Kidney epithelial cell (primary cell): ENCODE results near the gene KCNS3. TPM values are rescaled to one million over a fixed set of nuclear protein-coding genes. Genes with fewer than 3 reads are reported as not detected.

Source experiments
- DNase-seq: peaks from one replicate; pipeline ENCODE4 v3.0.0-alpha.2; 2010; ENCODE audit warnings: low read depth
- H3K27me3 ChIP-seq: 2 replicates; pipeline ENCODE4 v1.6.0; 2011; ENCODE audit warnings: low read length; ENCODE audit not compliant: control insufficient read depth, insufficient read depth
- H3K36me3 ChIP-seq: 2 replicates; pipeline ENCODE4 v1.5.1; 2011; ENCODE audit warnings: low read length; ENCODE audit not compliant: control insufficient read depth, insufficient read depth
- H3K4me3 ChIP-seq: 2 replicates; pipeline ENCODE4 v1.5.1; 2011; ENCODE audit warnings: low read depth, mild to moderate bottlenecking, control low read depth, low read length
- total RNA-seq: library from RNA; depleted of rRNA; stranded (reverse); fragments of >200 nt; gene quantifications from 2 replicates; pipeline ENCODE4 v1.2.3, GENCODE V29; 2015
- TF ChIP-seq, protein P1 (sequence below): IDR thresholded peaks from 2 replicates; pipeline ENCODE4 v1.5.1; 2011; ENCODE audit warnings: mild to moderate bottlenecking, moderate library complexity, low read length, control low read depth, inconsistent platforms; ENCODE audit not compliant: insufficient read depth, poor library complexity, severe bottlenecking

The KCNS3 gene
- total RNA-seq, 1 donor from 2014 or later = 8.9 TPM

DNA sequence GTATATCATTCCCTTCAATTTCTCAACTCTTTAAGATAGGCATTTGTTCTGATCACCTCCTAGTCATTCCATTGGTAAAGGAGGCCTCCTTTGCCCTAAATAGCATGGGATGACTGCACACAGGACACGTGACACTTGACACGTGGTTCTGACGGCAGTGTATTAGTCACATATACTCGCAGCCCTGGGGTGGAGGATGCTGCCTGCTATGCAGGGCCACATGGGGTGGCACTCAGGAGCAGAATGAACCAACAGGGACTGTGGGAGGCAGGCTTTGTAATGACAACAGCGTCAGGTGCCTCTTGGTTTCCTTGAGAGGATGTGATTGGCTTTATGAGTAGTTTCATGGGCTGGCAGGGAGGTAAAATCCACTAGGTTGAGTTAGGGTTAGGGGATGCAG lies 9.3 kb upstream of the KCNS3 start:
- Histone ChIP-seq H3K27me3 (no peaks in the 10 kb centered on the region), H3K4me3 (no peak overlapping the region), H3K36me3 (no peaks in the 10 kb centered on the region)
- TF ChIP-seq, protein P1, sequence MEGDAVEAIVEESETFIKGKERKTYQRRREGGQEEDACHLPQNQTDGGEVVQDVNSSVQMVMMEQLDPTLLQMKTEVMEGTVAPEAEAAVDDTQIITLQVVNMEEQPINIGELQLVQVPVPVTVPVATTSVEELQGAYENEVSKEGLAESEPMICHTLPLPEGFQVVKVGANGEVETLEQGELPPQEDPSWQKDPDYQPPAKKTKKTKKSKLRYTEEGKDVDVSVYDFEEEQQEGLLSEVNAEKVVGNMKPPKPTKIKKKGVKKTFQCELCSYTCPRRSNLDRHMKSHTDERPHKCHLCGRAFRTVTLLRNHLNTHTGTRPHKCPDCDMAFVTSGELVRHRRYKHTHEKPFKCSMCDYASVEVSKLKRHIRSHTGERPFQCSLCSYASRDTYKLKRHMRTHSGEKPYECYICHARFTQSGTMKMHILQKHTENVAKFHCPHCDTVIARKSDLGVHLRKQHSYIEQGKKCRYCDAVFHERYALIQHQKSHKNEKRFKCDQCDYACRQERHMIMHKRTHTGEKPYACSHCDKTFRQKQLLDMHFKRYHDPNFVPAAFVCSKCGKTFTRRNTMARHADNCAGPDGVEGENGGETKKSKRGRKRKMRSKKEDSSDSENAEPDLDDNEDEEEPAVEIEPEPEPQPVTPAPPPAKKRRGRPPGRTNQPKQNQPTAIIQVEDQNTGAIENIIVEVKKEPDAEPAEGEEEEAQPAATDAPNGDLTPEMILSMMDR = no peak
- DNase-seq = no peak

DNA sequence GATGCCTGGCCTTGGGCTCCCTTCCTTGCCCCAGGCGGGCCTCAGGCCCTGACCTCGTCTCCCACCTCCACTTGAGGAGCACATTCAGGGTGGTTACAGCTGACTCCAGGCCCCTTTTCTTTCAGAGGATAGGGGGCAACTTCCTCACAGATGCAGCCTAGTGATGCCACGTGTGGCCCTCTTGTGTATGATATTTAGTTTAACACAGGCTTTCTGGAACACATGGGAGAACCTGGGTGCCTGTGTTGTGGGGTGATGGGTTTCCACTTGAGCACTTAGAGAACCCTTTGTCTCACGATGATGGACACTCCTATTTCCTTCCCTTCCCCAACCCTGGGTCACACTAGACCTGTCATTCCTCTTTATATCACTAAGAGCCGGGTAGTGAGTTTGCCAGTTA lies 6.8 kb upstream of the KCNS3 start:
- no peaks in the 10 kb centered on the region for H3K36me3 ChIP-seq

DNA sequence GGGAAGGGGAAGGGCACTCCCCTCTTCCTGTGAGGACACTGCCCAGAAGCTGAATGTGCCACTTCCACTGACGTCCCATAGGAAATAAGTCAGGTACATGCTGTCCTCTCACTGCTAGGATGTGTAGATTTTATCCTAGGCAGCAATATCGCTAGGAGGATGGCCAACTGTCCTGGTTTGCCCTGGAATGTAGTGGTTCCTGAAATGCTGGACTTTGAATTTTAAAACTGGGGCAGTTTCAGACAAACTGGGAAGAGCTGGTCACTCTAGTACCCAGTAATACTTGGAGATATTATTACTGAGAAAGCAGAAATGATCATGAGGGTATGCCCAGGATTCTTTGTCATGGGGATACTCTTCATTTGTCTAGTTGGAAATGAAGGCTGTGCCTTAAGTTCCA lies 5.4 kb upstream of the KCNS3 start:
- no peak for DNase-seq
- peaks cover 16% of the 10 kb centered on the region for H3K27me3 ChIP-seq
- H3K4me3 ChIP-seq = no peak overlapping the region
- TF ChIP-seq, protein P1 = no peak
- no peaks in the 10 kb centered on the region for H3K36me3 ChIP-seq

More for the DNA sequence above, 6.8 kb upstream of the KCNS3 start:
- TF ChIP-seq, protein P1 = no peak
- H3K27me3 ChIP-seq = peaks cover 8% of the 10 kb centered on the region
- DNase-seq = no peak
- no peak overlapping the region for H3K4me3 ChIP-seq

DNA sequence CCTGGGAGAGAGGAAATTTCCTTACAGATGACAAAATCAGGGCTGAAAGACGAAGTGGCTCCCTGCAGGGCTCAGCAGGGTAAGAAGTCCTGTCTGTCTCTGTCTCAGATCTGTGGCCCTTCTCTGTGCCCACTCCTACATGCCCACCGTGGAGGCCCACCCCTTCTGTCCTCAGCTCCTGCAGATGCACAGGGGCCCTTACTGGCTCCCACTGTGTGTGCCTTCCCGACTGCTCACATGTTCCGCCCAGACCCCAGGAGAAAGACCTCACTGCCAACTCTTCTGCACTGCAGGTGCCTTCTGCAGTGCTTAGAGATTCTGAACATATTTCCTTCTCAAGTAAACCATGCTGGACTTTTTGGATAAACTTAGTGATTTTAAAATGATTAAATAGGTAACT lies 1.9 kb upstream of the KCNS3 start:
- H3K27me3 ChIP-seq = peaks cover 16% of the 10 kb centered on the region
- TF ChIP-seq, protein P1 = no peak
- H3K4me3 ChIP-seq = no peak overlapping the region

DNA sequence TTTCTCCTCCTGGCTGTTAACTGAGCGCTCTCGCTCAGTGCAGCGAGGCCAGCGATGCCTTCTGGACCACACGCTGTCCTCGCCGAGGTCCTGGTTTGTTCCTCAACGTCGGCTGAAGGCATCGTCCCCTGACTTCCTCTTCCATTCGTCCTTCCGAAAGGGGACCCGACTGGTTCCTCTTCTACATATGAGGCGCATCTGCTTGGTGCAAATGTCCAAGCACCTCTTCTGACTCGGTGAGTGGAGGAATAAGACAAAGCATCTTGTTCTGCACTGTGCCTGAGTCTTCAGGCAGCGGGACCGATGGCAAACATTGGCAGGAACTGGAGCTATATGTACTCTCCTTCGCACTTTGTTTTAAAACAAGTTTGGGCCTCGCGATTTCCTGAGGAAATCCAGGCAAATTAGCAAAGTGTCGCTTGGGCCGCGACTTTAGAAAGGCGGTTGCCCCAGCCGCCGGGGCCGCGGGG lies 621 bp upstream of the KCNS3 start:
- H3K4me3 ChIP-seq = peak overlapping the region; percentile 80
- no peak for DNase-seq
- H3K27me3 ChIP-seq = peaks cover 16% of the 10 kb centered on the region
- TF ChIP-seq, protein P1 = no peak
- H3K36me3 ChIP-seq = no peaks in the 10 kb centered on the region

More for the DNA sequence above, 1.9 kb upstream of the KCNS3 start:
- no peaks in the 10 kb centered on the region for H3K36me3 ChIP-seq
- DNase-seq = no peak

DNA sequence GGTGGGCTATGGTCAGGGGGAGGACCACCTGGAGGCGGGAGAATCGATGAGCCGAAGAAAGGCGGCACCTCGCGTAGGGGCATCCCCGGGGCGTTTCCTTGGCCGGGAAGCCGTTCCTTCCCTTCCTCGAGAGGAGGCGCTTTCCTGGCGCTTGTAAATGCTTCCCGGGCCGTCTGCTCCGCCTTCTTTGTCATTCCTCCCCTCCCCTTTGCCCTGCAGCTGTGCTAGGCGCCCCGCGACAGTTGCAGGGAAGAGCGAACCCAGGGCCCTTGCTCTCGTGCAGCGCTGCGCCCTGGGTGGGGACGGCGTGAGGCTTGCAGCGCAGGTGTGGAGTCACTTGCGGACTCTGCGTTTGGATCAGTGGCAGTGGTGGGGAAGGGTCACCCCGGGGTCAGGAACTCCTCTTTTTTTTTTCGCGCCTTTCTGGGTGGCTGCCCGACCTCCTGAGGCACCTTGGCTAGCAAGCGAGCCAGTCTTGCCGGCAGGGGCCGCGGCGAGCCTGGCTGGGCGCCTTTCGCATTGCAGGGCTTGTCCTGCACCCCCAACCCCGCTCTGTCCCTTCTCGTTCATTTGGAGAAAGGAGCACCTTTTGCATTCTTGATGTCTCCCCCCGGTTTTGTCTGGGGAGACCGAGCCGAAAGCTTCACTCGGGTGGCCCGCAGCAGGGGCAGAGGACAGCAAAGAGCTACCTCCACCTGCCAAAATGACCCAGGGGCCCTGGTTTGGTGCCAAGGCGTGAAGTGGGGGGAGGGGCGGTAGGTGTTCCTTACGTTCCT lies 858 bp downstream of the KCNS3 start:
- peaks cover 16% of the 10 kb centered on the region for H3K27me3 ChIP-seq
- peak overlapping the region; percentile 80 for H3K4me3 ChIP-seq
- no peaks in the 10 kb centered on the region for H3K36me3 ChIP-seq
- peak; percentile 43 for DNase-seq
- TF ChIP-seq, protein P1 = peak; percentile 47
